Measurements from ENCODE around the gene CYSRT1. TPM values are rescaled to one million over a fixed set of nuclear protein-coding genes. Genes with fewer than 3 reads are reported as not detected.

The CYSRT1 gene
- total RNA-seq, 1 donor from 2014 or later, result 1.3 TPM

DNA sequence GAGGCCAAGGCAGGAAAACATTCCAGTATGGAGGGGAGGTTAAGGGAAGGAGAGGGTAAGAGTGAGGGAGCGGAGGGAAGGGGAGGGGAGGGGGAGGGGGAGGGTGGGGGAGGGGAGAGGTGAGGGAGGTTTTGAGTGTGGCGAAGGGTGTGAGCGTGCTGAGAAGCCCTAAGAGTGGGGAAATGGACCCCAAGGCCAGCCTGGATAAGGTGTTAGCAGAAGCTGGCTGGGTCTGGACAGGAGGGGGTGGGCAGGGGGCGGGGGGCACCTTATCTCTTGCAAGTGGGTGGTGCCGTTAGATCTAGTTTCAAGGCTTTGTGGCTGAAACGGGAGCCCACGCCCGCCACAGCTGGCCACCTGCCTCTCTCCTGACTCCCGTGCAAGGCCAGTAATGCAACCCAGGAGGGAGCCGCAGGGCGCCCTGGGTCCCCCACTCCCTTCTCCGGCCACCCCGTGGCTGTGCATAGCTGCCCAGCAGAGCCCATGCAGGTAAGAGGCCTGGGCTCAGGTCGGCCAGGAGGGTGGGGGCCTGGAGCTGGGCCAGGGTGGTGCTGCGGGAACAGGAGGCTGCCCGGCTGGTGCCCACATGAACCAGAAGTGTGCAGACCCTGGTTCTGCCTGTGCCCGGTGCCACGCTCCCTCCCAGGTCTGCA lies 3.0 kb downstream of the CYSRT1 start:
- no peaks in the 10 kb centered on the region for H3K27me3 Mint-ChIP-seq (ENCODE audit: low read depth, unreplicated experiment)

GRCh38 chr9:137228506-137228967 lies 3.6 kb downstream of the CYSRT1 start:
- no peaks in the 10 kb centered on the region for H3K36me3 Mint-ChIP-seq (ENCODE audit: low read depth, unreplicated experiment)
- no peak overlapping the region for H3K4me3 Mint-ChIP-seq (ENCODE audit: unreplicated experiment)
- Histone ChIP-seq H3K79me2 (ENCODE audit: insufficient read depth, low read length) (no peaks in the 10 kb centered on the region), H3K36me3 (ENCODE audit: insufficient read depth, low read length) (no peaks in the 10 kb centered on the region), H3K4me1 (ENCODE audit: insufficient read depth, low read length) (peaks cover 17% of the 10 kb centered on the region), H3K27ac (ENCODE audit: low read depth, low read length) (no peak overlapping the region), H3K9ac (ENCODE audit: low read length) (no peak overlapping the region), H3K9me3 (ENCODE audit: insufficient read depth, low read depth, low read length) (no peaks in the 10 kb centered on the region), H4K20me1 (ENCODE audit: insufficient read depth, low read length) (no peaks in the 10 kb centered on the region), H3K4me3 (ENCODE audit: insufficient read depth, low read depth, low read length) (no peak overlapping the region), H3K4me2 (ENCODE audit: low read length) (no peak overlapping the region), H3K27me3 (ENCODE audit: insufficient read depth, low read length) (no peaks in the 10 kb centered on the region), H2AFZ (ENCODE audit: low read depth, low read length) (no peak overlapping the region)
- peaks cover 4% of the 10 kb centered on the region for H3K4me1 Mint-ChIP-seq (ENCODE audit: low read depth, unreplicated experiment)
- no peak for TF ChIP-seq EZH2 (IDR thresholded peaks at IDR 0.05; ENCODE audit: insufficient read depth, low read length)
- TF ChIP-seq, protein P1, sequence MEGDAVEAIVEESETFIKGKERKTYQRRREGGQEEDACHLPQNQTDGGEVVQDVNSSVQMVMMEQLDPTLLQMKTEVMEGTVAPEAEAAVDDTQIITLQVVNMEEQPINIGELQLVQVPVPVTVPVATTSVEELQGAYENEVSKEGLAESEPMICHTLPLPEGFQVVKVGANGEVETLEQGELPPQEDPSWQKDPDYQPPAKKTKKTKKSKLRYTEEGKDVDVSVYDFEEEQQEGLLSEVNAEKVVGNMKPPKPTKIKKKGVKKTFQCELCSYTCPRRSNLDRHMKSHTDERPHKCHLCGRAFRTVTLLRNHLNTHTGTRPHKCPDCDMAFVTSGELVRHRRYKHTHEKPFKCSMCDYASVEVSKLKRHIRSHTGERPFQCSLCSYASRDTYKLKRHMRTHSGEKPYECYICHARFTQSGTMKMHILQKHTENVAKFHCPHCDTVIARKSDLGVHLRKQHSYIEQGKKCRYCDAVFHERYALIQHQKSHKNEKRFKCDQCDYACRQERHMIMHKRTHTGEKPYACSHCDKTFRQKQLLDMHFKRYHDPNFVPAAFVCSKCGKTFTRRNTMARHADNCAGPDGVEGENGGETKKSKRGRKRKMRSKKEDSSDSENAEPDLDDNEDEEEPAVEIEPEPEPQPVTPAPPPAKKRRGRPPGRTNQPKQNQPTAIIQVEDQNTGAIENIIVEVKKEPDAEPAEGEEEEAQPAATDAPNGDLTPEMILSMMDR (IDR thresholded peaks at IDR 0.05; ENCODE audit: insufficient read depth, low read depth, low read length), result no peak
- H3K27me3 Mint-ChIP-seq (ENCODE audit: low read depth, unreplicated experiment), result no peaks in the 10 kb centered on the region
- H3K9me3 Mint-ChIP-seq (ENCODE audit: unreplicated experiment), result no peaks in the 10 kb centered on the region
- no peak for FAIRE-seq
- no peak overlapping the region for H3K27ac Mint-ChIP-seq (ENCODE audit: unreplicated experiment)
- no peak for DNase-seq (ENCODE audit: low read depth)

More for the DNA sequence above, 3.0 kb downstream of the CYSRT1 start:
- no peak for DNase-seq (ENCODE audit: low read depth)
- TF ChIP-seq, protein P1 (IDR thresholded peaks at IDR 0.05; ENCODE audit: insufficient read depth, low read depth, low read length), result no peak
- no peak for TF ChIP-seq EZH2 (IDR thresholded peaks at IDR 0.05; ENCODE audit: insufficient read depth, low read length)
- H3K36me3 Mint-ChIP-seq (ENCODE audit: low read depth, unreplicated experiment), result no peaks in the 10 kb centered on the region
- H3K4me3 Mint-ChIP-seq (ENCODE audit: unreplicated experiment), result no peak overlapping the region
- no peaks in the 10 kb centered on the region for H3K36me3 ChIP-seq (ENCODE audit: insufficient read depth, low read length)
- H4K20me1 ChIP-seq (ENCODE audit: insufficient read depth, low read length), result no peaks in the 10 kb centered on the region
- peak overlapping the region; percentile 35 for H3K4me2 ChIP-seq (ENCODE audit: low read length)
- no peak overlapping the region for H3K4me3 ChIP-seq (ENCODE audit: insufficient read depth, low read depth, low read length)
- peaks cover 4% of the 10 kb centered on the region for H3K4me1 Mint-ChIP-seq (ENCODE audit: low read depth, unreplicated experiment)
- H3K9me3 ChIP-seq (ENCODE audit: insufficient read depth, low read depth, low read length), result no peaks in the 10 kb centered on the region
- no peak overlapping the region for H3K9ac ChIP-seq (ENCODE audit: low read length)
- H3K27ac Mint-ChIP-seq (ENCODE audit: unreplicated experiment), result peak overlapping the region; percentile 77
- no peaks in the 10 kb centered on the region for H3K27me3 ChIP-seq (ENCODE audit: insufficient read depth, low read length)
- H3K4me1 ChIP-seq (ENCODE audit: insufficient read depth, low read length), result peaks cover 18% of the 10 kb centered on the region
- H2AFZ ChIP-seq (ENCODE audit: low read depth, low read length), result no peak overlapping the region
- no peak for FAIRE-seq
- no peak overlapping the region for H3K27ac ChIP-seq (ENCODE audit: low read depth, low read length)
- H3K79me2 ChIP-seq (ENCODE audit: insufficient read depth, low read length), result no peaks in the 10 kb centered on the region
- no peaks in the 10 kb centered on the region for H3K9me3 Mint-ChIP-seq (ENCODE audit: unreplicated experiment)
